Right lobe of liver (tissue), 4 donors: ENCODE results near the gene EYA2.

Experiments used
- CTCF ChIP-seq, 4 donors: fragments of 200-600 bp in 3 of 4; fragments of 450-650 bp in 1 of 4; IDR thresholded peaks; one replicate each; pipeline versions ENCODE4 v1.5.1 to v1.8.0; 2016 to 2022; ENCODE audit warnings: antibody characterized with exemption in 4 of 4, mild to moderate bottlenecking in 2 of 4
- POLR2A ChIP-seq: fragments of 450-650 bp; IDR thresholded peaks from one replicate; pipeline ENCODE4 v1.6.1; 2017; ENCODE audit warnings: antibody characterized with exemption, mild to moderate bottlenecking
- donor health status: DM: no; HTN: no; CAD: no.
- donor health status: DM: no; HTN: no; CAD: no.
- donor health status: DM: no; HTN: yes; CAD: no.

GRCh38 chr20:46973766-46974165 is 79.1 kb downstream of the EYA2 start:
- TF ChIP-seq CTCF (IDR thresholded peaks at IDR 0.05) (no peak), POLR2A (no peak)
